LHCN-M2 (cell line): Measurements from ENCODE around the gene RBL1. TPM values are rescaled to one million over a fixed set of nuclear protein-coding genes. Genes with fewer than 3 reads are reported as not detected.

Experiments used
- DNase-seq: peaks from one replicate; pipeline ENCODE4 v3.0.0-alpha.2; 2012; ENCODE audit warnings: low read depth
- total RNA-seq: library from RNA; depleted of rRNA; stranded (reverse); fragments of >200 nt; gene quantifications from 2 replicates; pipeline ENCODE4 v1.2.3, GENCODE V29; 2014; rRNA removed

Gene RBL1
- total RNA-seq, 1 experiment from 2014 or later, result 18.4 TPM

- peak; percentile 31 for DNase-seq
Measured at GRCh38 chr20:36950414-36951197, 145.2 kb downstream of the RBL1 start.

Other genes with a start within 250 kb of the RBL1 start
- gene TLDC2, start 219.9 kb downstream of the RBL1 start, total RNA-seq, result not detected in 2 replicates
- gene SAMHD1, start 144.3 kb downstream of the RBL1 start, total RNA-seq, result 12.6 and 21.5 TPM in 2 replicates
- 260 and 273 TPM in 2 replicates for gene RPN2, start 83.3 kb upstream of the RBL1 start, total RNA-seq
- 0.83 and 4.0 TPM in 2 replicates for gene MROH8, start 83.6 kb upstream of the RBL1 start, total RNA-seq
- gene GHRH, start 165.8 kb upstream of the RBL1 start, total RNA-seq, result not detected in 2 replicates
- gene MANBAL, start 193.7 kb upstream of the RBL1 start, total RNA-seq, result 14.5 and 21.9 TPM in 2 replicates